ENCODE results near the gene ATXN1. TPM values are rescaled to one million over a fixed set of nuclear protein-coding genes. Genes with fewer than 3 reads are reported as not detected.

Gene ATXN1
- total RNA-seq, 4 donors from 2014 or later: 24.9 to 48.0 (median 36.8) TPM

DNA sequence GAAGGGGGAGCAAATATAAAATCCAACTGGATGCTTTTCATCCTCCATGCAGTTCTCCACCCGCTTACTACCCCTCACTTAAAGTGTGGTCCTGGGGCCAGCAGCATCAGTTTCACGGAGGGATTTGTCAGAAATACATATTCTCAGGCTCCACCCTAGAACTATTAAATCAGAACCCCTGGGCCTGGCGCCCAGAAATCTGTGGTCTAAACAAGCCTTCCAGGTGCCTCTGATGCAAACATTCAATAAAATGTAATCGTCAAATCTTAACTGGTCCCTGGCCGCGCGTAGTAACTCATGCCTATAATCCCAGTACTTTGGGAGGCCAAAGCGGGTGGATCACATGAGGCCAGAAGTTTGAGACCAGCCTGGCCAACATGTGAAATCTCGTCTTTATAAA, 47.7 kb downstream of the ATXN1 start:
- TF ChIP-seq, protein P1, sequence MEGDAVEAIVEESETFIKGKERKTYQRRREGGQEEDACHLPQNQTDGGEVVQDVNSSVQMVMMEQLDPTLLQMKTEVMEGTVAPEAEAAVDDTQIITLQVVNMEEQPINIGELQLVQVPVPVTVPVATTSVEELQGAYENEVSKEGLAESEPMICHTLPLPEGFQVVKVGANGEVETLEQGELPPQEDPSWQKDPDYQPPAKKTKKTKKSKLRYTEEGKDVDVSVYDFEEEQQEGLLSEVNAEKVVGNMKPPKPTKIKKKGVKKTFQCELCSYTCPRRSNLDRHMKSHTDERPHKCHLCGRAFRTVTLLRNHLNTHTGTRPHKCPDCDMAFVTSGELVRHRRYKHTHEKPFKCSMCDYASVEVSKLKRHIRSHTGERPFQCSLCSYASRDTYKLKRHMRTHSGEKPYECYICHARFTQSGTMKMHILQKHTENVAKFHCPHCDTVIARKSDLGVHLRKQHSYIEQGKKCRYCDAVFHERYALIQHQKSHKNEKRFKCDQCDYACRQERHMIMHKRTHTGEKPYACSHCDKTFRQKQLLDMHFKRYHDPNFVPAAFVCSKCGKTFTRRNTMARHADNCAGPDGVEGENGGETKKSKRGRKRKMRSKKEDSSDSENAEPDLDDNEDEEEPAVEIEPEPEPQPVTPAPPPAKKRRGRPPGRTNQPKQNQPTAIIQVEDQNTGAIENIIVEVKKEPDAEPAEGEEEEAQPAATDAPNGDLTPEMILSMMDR (IDR thresholded peaks at IDR 0.05): no peak
- no peak for TF ChIP-seq POLR2A (IDR thresholded peaks at IDR 0.05)
- TF ChIP-seq EP300 (IDR thresholded peaks at IDR 0.05): no peak
- no peak for DNase-seq (ENCODE audit: low spot score in 2 of 2)

DNA sequence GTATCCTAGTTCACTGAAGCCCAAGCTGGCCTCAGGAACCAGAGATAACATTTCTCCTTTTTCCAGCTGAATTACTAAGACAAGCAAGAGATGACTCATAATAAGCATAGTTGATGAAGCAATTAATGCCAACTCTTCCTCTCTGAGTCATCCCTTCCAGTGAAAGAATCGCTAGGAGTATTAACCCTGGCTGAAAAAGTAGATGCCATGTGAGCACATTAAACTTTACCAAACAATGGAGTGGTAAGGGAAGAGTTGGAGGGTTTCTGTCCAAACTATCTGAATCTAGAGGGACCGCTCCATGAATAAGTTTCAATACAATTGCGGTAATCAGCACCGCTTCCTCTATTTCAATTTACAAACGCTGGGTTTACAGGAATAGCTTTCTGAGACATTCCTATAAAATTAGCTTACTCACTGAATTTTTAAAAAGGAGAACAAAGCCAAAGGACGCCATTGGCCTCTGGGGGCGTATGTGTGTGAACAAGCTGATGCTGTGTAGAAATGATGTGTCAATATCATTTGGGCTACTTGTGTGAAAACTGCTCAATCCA, 48.3 kb downstream of the ATXN1 start:
- H3K27me3 ChIP-seq: no peaks in the 10 kb centered on the region
- peak overlapping the region in 3 of 4 donors; percentile 7 to 17 (median 13) for H3K4me3 ChIP-seq
- peak overlapping the region; percentile 3 to 87 (median 73) for H3K27ac ChIP-seq
- H3K9me3 ChIP-seq: no peaks in the 10 kb centered on the region
- TF ChIP-seq, protein P1 (IDR thresholded peaks at IDR 0.05): peak in 3 of 5 experiments; percentile 16 to 24 (median 21)
- TF ChIP-seq EP300 (IDR thresholded peaks at IDR 0.05) (peak in 1 of 2 donors; percentile 87), POLR2A (IDR thresholded peaks at IDR 0.05) (no peak)
- DNase-seq (ENCODE audit: low spot score in 2 of 2): peak in 1 of 2 donors; percentile 48
- no peaks in the 10 kb centered on the region for H3K36me3 ChIP-seq
- H3K4me1 ChIP-seq: peaks cover 0 to 40% (median 19%) of the 10 kb centered on the region in 4 donors
- WGBS, 2 donors: 10 to 20% methylated on average over 7 of the region's 7 CpGs

More for the DNA sequence above, 47.7 kb downstream of the ATXN1 start:
- H3K4me3 ChIP-seq: peak overlapping the region in 1 of 4 donors; percentile 7
- H3K27ac ChIP-seq: peak overlapping the region; percentile 3 to 87 (median 73)
- peaks cover 0 to 42% (median 20%) of the 10 kb centered on the region in 4 donors for H3K4me1 ChIP-seq
- H3K9me3 ChIP-seq: no peaks in the 10 kb centered on the region
- H3K27me3 ChIP-seq: no peaks in the 10 kb centered on the region
- H3K36me3 ChIP-seq: no peaks in the 10 kb centered on the region
- WGBS, 2 donors: 90 to 96% methylated on average over 9 of the region's 9 CpGs

- Histone ChIP-seq H3K27ac (peak overlapping the region in 3 of 4 donors; percentile 71 to 87 (median 75)), H3K4me1 (peaks cover 0 to 40% (median 19%) of the 10 kb centered on the region in 4 donors), H3K27me3 (no peaks in the 10 kb centered on the region), H3K9me3 (no peaks in the 10 kb centered on the region), H3K4me3 (peak overlapping the region in 2 of 4 donors; percentile 13 to 17), H3K36me3 (no peaks in the 10 kb centered on the region)
- 54 to 58% methylated on average over 12 of the region's 12 CpGs for WGBS, 2 donors
- DNase-seq (ENCODE audit: low spot score in 2 of 2): no peak
- no peak for TF ChIP-seq EP300 (IDR thresholded peaks at IDR 0.05)
- TF ChIP-seq, protein P1 (IDR thresholded peaks at IDR 0.05): no peak
- TF ChIP-seq POLR2A (IDR thresholded peaks at IDR 0.05): no peak
Observed at GRCh38 chr6:16712255-16712930, 48.9 kb downstream of the ATXN1 start.

DNA sequence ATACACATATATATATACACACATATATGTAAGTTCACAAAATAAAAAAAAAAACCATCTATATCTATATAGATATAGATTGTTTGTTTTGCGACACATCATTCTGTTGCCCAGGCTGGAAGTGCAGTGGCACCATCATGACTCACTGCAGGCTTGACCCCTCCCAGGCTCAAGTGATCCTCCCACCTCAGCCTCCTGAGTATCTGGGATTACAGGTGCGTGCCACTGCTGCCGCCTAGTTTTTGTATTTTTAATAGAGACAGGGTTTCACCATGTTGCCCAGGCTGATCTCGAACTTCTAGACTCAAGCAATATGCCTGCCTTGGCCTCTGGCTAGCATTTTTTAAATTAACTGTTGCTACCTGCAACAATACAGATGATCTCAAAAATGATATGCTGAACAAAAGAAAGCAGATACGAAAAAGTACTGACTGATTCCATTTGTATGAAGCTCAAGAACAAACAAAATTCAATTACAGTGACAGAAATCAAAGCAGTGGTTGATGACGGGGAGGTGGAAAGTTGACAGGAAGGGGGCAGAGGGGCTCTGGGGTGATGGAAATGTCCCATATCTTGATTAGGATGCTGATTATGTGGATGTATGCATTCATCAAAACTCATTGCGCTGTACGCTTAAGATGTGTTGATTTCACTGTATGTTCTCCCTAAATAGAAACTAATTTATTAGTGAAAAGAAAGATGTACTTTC, 49.6 kb downstream of the ATXN1 start:
- TF ChIP-seq EP300 (IDR thresholded peaks at IDR 0.05) (no peak), POLR2A (IDR thresholded peaks at IDR 0.05) (no peak)
- TF ChIP-seq, protein P1 (IDR thresholded peaks at IDR 0.05): no peak
- no peak overlapping the region for H3K4me3 ChIP-seq

More for the DNA sequence above, 49.6 kb downstream of the ATXN1 start:
- Histone ChIP-seq H3K9me3 (no peaks in the 10 kb centered on the region), H3K36me3 (no peaks in the 10 kb centered on the region), H3K27me3 (no peaks in the 10 kb centered on the region), H3K27ac (peak overlapping the region in 2 of 4 donors; percentile 71 to 75), H3K4me1 (peaks cover 0 to 40% (median 19%) of the 10 kb centered on the region in 4 donors)
- 93 to 95% methylated on average over 8 of the region's 8 CpGs for WGBS, 2 donors
- DNase-seq (ENCODE audit: low spot score in 2 of 2): no peak
